SU-DHL-6 (cell line): ENCODE data around the gene RNU5D-1.

ENCODE experiments used
- H2AFZ ChIP-seq: fragments of 200-600 bp; sonication (generic); 2 replicates; pipeline ENCODE4 v1.6.1; 2014; ENCODE audit warnings: low read depth, mild to moderate bottlenecking, moderate library complexity, mixed read lengths, antibody characterized with exemption, low read length; ENCODE audit not compliant: severe bottlenecking
- H3F3A ChIP-seq: fragments of 200-600 bp; shearing (Covaris generic); 2 replicates; pipeline ENCODE4 v1.6.0; 2016; ENCODE audit warnings: antibody characterized with exemption, mild to moderate bottlenecking; ENCODE audit not compliant: insufficient read depth
- H3K27ac ChIP-seq: fragments of 200-600 bp; sonication (generic); 2 replicates; pipeline ENCODE4 v1.5.1; 2016; ENCODE audit warnings: low read depth, mild to moderate bottlenecking, low read length, moderate library complexity, mixed read lengths
- H3K27me3 ChIP-seq: fragments of 200-600 bp; sonication (generic), shearing (Covaris generic); 2 replicates; pipeline ENCODE4 v1.6.0; 2014; ENCODE audit warnings: mild to moderate bottlenecking, low read length
- H3K36me3 ChIP-seq: fragments of 200-600 bp; sonication (generic); 2 replicates; pipeline ENCODE4 v1.6.1; 2014; ENCODE audit warnings: mild to moderate bottlenecking, low read length, mixed read lengths
- H3K4me2 ChIP-seq: fragments of 300-600, 200-600 bp; shearing (Covaris generic), sonication (generic); 2 replicates; pipeline ENCODE4 v1.6.0; 2014; ENCODE audit warnings: low read length, low read depth, mild to moderate bottlenecking; ENCODE audit not compliant: poor library complexity, severe bottlenecking
- H3K4me3 ChIP-seq: fragments of 200-600 bp; sonication (generic); 2 replicates; pipeline ENCODE4 v1.5.1; 2014; ENCODE audit warnings: antibody characterized with exemption, low read length, mild to moderate bottlenecking, mixed read lengths; ENCODE audit not compliant: insufficient read depth, poor library complexity, severe bottlenecking
- H3K79me2 ChIP-seq: fragments of 200-600 bp; sonication (generic); 2 replicates; pipeline ENCODE4 v1.6.1; 2014; ENCODE audit warnings: mild to moderate bottlenecking, low read length, moderate library complexity; ENCODE audit not compliant: insufficient read depth
- H3K9ac ChIP-seq: fragments of 200-600 bp; sonication (generic); 2 replicates; pipeline ENCODE4 v1.7.0; 2014; ENCODE audit warnings: mild to moderate bottlenecking, low read length
- H3K9me2 ChIP-seq: fragments of 200-600 bp; sonication (generic); replicated peaks from 2 replicates; pipeline ENCODE4 v1.6.1; 2014; ENCODE audit warnings: low read length; ENCODE audit not compliant: insufficient read depth
- H3K9me3 ChIP-seq: fragments of 200-600 bp; sonication (generic); 2 replicates; pipeline ENCODE4 v1.6.1; 2014; ENCODE audit warnings: low read length, mixed read lengths; ENCODE audit not compliant: insufficient read depth
- H4K20me1 ChIP-seq: fragments of 200-600 bp; sonication (generic); 2 replicates; pipeline ENCODE4 v1.6.1; 2014; ENCODE audit warnings: low read depth, mild to moderate bottlenecking, antibody characterized with exemption, low read length, moderate library complexity, mixed read lengths
- CTCF ChIP-seq: fragments of 200-600 bp; sonication (generic); IDR thresholded peaks from one replicate; pipeline ENCODE4 v1.5.1; 2017; ENCODE audit warnings: antibody characterized with exemption, mild to moderate bottlenecking, low read length, moderate library complexity; ENCODE audit not compliant: insufficient read depth, poor library complexity, severe bottlenecking
- EZH2phosphoT487 ChIP-seq: fragments of 200-600 bp; sonication (generic), shearing (Covaris generic); conservative IDR thresholded peaks from 2 replicates; pipeline ENCODE4 v1.6.1; 2018; ENCODE audit warnings: mild to moderate bottlenecking, antibody characterized with exemption, low read length, moderate library complexity, mixed read lengths

RNU5D-1 gene

GRCh38 chr1:44684525-44684924, 46.4 kb downstream of the RNU5D-1 start:
- Histone ChIP-seq H3K36me3 (no peaks in the 10 kb centered on the region), H3K9me3 (no peaks in the 10 kb centered on the region), H4K20me1 (no peaks in the 10 kb centered on the region), H2AFZ (no peak overlapping the region), H3K9me2 (no peaks in the 10 kb centered on the region), H3K4me2 (no peak overlapping the region), H3K27ac (no peak overlapping the region), H3K27me3 (no peaks in the 10 kb centered on the region), H3K4me3 (no peak overlapping the region), H3F3A (no peaks in the 10 kb centered on the region), H3K9ac (no peak overlapping the region), H3K79me2 (no peaks in the 10 kb centered on the region)
- no peak for TF ChIP-seq EZH2phosphoT487
- TF ChIP-seq CTCF, result no peak

GRCh38 chr1:44682883-44683265, 48.1 kb downstream of the RNU5D-1 start:
- Histone ChIP-seq H3K4me3 (no peak overlapping the region), H3K79me2 (no peaks in the 10 kb centered on the region), H2AFZ (no peak overlapping the region), H3K27ac (no peak overlapping the region), H3K27me3 (no peaks in the 10 kb centered on the region), H4K20me1 (no peaks in the 10 kb centered on the region), H3K4me2 (no peak overlapping the region), H3K36me3 (no peaks in the 10 kb centered on the region), H3K9me3 (no peaks in the 10 kb centered on the region), H3K9me2 (no peaks in the 10 kb centered on the region), H3F3A (no peaks in the 10 kb centered on the region), H3K9ac (no peak overlapping the region)
- no peak for TF ChIP-seq CTCF
- TF ChIP-seq EZH2phosphoT487, result no peak

- Histone ChIP-seq H3K36me3 (no peaks in the 10 kb centered on the region), H3K9me3 (no peaks in the 10 kb centered on the region), H3K27me3 (no peaks in the 10 kb centered on the region), H3K79me2 (no peaks in the 10 kb centered on the region), H3K9ac (no peak overlapping the region), H3K27ac (no peak overlapping the region), H2AFZ (no peak overlapping the region), H3K9me2 (no peaks in the 10 kb centered on the region), H3K4me2 (no peak overlapping the region), H3F3A (no peaks in the 10 kb centered on the region), H3K4me3 (no peak overlapping the region), H4K20me1 (no peaks in the 10 kb centered on the region)
- TF ChIP-seq EZH2phosphoT487 (no peak), CTCF (no peak)
These were observed 48.8 kb downstream of the RNU5D-1 start for GRCh38 chr1:44681905-44682882.
